KMS-11 (cell line): ENCODE measurements around the gene COL18A1.

Experiments used
- H2AFZ ChIP-seq: fragments of 200-600 bp; sonication (generic); 2 replicates; pipeline ENCODE4 v1.6.1; 2016; ENCODE audit warnings: antibody characterized with exemption, mixed run types, low read depth
- H3K27ac ChIP-seq: fragments of 200-600 bp; sonication (generic); 2 replicates; pipeline ENCODE4 v1.6.1; 2016; ENCODE audit warnings: mild to moderate bottlenecking, mixed run types
- H3K27me3 ChIP-seq: fragments of 200-600 bp; sonication (generic); 2 replicates; pipeline ENCODE4 v1.6.1; 2017; ENCODE audit warnings: mild to moderate bottlenecking, low read depth, mixed run types, moderate library complexity; ENCODE audit not compliant: insufficient read depth
- H3K36me3 ChIP-seq: fragments of 200-600 bp; sonication (generic); 2 replicates; pipeline ENCODE4 v1.6.1; 2017; ENCODE audit warnings: mild to moderate bottlenecking, mixed run types; ENCODE audit not compliant: insufficient read depth
- H3K4me1 ChIP-seq: fragments of 200-600 bp; sonication (generic); 2 replicates; pipeline ENCODE4 v1.6.1; 2016; ENCODE audit warnings: mild to moderate bottlenecking, low read depth, mixed run types; ENCODE audit not compliant: poor library complexity, severe bottlenecking
- H3K4me2 ChIP-seq: fragments of 200-600 bp; sonication (generic); 2 replicates; pipeline ENCODE4 v1.7.0; 2016; ENCODE audit warnings: mild to moderate bottlenecking, mixed run types
- H3K4me3 ChIP-seq: fragments of 200-600 bp; sonication (generic); IDR thresholded peaks from 2 replicates; pipeline ENCODE4 v1.6.1; 2017; ENCODE audit warnings: low read depth, low read length, mixed read lengths; ENCODE audit not compliant: insufficient read depth
- H3K79me2 ChIP-seq: fragments of 200-600 bp; sonication (generic); 2 replicates; pipeline ENCODE4 v1.6.1; 2016; ENCODE audit warnings: low read depth, mixed run types; ENCODE audit not compliant: insufficient read depth
- H3K9ac ChIP-seq: fragments of 200-600 bp; sonication (generic); 2 replicates; pipeline ENCODE4 v1.6.1; 2016; ENCODE audit warnings: mild to moderate bottlenecking, mixed run types
- H4K20me1 ChIP-seq: fragments of 200-600 bp; sonication (generic); 2 replicates; pipeline ENCODE4 v1.6.1; 2016; ENCODE audit warnings: mild to moderate bottlenecking, mixed run types; ENCODE audit not compliant: insufficient read depth
- CTCF ChIP-seq: fragments of 200-600 bp; sonication (generic); conservative IDR thresholded peaks from 2 replicates; pipeline ENCODE4 v1.6.1; 2017; ENCODE audit warnings: low read depth, mild to moderate bottlenecking, antibody characterized with exemption, low read length, moderate library complexity, mixed read lengths

The COL18A1 gene

GRCh38 chr21:45451771-45452182 is 46.8 kb downstream of the COL18A1 start:
- H3K4me1 ChIP-seq = no peaks in the 10 kb centered on the region
- H2AFZ ChIP-seq = no peak overlapping the region
- no peak overlapping the region for H3K9ac ChIP-seq
- H3K79me2 ChIP-seq = no peaks in the 10 kb centered on the region
- no peak overlapping the region for H3K4me3 ChIP-seq
- no peak overlapping the region for H3K4me2 ChIP-seq
- peaks cover 1% of the 10 kb centered on the region; the same call in 1 of the 2 replicates for H3K36me3 ChIP-seq
- no peak for TF ChIP-seq CTCF
- no peak overlapping the region for H3K27ac ChIP-seq
- no peaks in the 10 kb centered on the region for H4K20me1 ChIP-seq
- H3K27me3 ChIP-seq = peaks cover 65% of the 10 kb centered on the region

- H3K79me2 ChIP-seq = no peaks in the 10 kb centered on the region
- H3K27ac ChIP-seq = no peak overlapping the region
- H4K20me1 ChIP-seq = no peaks in the 10 kb centered on the region
- no peaks in the 10 kb centered on the region for H3K36me3 ChIP-seq
- no peak for TF ChIP-seq CTCF
- H3K4me1 ChIP-seq = no peaks in the 10 kb centered on the region
- H3K9ac ChIP-seq = no peak overlapping the region
- H3K27me3 ChIP-seq = peaks cover 58% of the 10 kb centered on the region
- H3K4me3 ChIP-seq = no peak overlapping the region
- no peak overlapping the region for H2AFZ ChIP-seq
- no peak overlapping the region for H3K4me2 ChIP-seq
These were observed 47.8 kb downstream of the COL18A1 start for GRCh38 chr21:45452696-45453307.

GRCh38 chr21:45453308-45453950 is 48.5 kb downstream of the COL18A1 start:
- H3K27ac ChIP-seq = no peak overlapping the region
- peaks cover 54% of the 10 kb centered on the region for H3K27me3 ChIP-seq
- H4K20me1 ChIP-seq = no peaks in the 10 kb centered on the region
- no peak overlapping the region for H3K9ac ChIP-seq
- H3K4me2 ChIP-seq = no peak overlapping the region
- no peak overlapping the region for H2AFZ ChIP-seq
- no peaks in the 10 kb centered on the region for H3K4me1 ChIP-seq
- H3K79me2 ChIP-seq = no peaks in the 10 kb centered on the region
- TF ChIP-seq CTCF = no peak
- H3K36me3 ChIP-seq = no peaks in the 10 kb centered on the region
- no peak overlapping the region for H3K4me3 ChIP-seq

DNA sequence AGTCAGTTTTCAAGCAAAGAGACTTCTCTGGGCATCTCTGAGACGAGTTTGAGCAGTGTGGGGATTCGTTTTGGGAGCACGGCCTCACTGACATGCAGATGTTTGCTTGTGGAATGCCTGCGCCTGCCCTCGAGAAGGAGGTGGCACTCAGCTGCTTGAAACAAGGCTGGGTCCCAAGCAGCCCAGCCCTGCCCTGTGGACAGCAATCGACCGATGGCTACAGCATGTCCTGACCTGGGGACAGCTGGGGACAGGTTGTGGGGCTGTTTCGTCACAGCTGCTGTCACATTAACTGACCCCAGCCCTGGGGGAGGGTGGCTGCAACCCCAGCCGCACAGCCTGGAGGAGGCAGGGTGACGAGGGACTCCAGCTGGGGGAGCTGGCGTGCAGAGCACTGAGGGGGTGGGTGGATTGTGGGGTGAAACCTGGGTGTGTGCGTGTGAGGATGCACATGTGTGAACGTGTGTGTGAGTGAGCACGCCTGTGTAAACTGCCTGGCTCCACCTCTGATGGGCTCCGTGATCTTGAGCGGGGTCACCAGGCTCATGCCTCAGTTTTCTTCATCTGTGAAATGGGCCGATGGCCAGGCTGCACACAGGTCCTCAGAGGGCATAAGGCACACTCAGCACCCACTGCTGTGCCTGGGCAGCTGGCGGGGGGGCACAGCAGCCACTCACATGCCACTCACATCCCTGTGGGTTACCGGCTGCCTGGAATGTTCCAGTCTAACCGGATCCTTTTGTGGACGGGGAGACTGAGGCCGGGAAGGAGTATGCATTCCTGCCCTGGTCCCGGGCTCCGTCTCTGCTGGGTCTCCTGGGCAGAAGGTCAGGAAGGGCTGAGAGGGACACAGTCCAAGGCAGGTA is 49.3 kb downstream of the COL18A1 start:
- no peak overlapping the region for H3K27ac ChIP-seq
- H3K27me3 ChIP-seq = peaks cover 48% of the 10 kb centered on the region
- H3K4me1 ChIP-seq = no peaks in the 10 kb centered on the region
- no peak overlapping the region for H3K9ac ChIP-seq
- no peaks in the 10 kb centered on the region for H3K36me3 ChIP-seq
- H2AFZ ChIP-seq = no peak overlapping the region
- H3K4me3 ChIP-seq = no peak overlapping the region
- H3K79me2 ChIP-seq = no peaks in the 10 kb centered on the region
- no peak overlapping the region for H3K4me2 ChIP-seq
- H4K20me1 ChIP-seq = no peaks in the 10 kb centered on the region
- TF ChIP-seq CTCF = no peak
